Measurements from ENCODE around the gene SEL1L2.

SEL1L2 gene

DNA sequence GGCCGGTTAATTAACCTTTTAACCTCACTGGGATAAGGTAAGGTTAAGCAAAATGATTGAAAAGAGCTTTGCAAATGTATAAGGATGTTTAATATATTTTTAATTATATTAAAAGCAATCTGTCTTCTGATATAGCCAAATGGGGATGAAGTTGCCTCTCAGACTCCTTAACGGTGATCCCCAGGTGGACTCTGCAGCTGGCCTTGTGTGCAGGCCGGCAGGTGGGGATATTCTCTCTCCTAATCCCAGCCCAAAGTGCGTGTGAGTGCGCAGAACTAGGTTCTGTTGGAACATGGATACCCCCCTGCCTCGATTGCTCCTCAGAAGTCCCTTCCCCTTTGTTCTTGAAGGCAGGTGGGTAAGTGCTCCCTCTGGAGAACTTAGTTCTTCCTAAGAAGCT, 105.6 kb downstream of the SEL1L2 start:
- DNase-seq (ENCODE audit: extremely low read depth, low read depth): no peak
- TF ChIP-seq, protein P1, sequence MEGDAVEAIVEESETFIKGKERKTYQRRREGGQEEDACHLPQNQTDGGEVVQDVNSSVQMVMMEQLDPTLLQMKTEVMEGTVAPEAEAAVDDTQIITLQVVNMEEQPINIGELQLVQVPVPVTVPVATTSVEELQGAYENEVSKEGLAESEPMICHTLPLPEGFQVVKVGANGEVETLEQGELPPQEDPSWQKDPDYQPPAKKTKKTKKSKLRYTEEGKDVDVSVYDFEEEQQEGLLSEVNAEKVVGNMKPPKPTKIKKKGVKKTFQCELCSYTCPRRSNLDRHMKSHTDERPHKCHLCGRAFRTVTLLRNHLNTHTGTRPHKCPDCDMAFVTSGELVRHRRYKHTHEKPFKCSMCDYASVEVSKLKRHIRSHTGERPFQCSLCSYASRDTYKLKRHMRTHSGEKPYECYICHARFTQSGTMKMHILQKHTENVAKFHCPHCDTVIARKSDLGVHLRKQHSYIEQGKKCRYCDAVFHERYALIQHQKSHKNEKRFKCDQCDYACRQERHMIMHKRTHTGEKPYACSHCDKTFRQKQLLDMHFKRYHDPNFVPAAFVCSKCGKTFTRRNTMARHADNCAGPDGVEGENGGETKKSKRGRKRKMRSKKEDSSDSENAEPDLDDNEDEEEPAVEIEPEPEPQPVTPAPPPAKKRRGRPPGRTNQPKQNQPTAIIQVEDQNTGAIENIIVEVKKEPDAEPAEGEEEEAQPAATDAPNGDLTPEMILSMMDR (IDR thresholded peaks at IDR 0.05; ENCODE audit: low read depth, low read length): no peak

DNA sequence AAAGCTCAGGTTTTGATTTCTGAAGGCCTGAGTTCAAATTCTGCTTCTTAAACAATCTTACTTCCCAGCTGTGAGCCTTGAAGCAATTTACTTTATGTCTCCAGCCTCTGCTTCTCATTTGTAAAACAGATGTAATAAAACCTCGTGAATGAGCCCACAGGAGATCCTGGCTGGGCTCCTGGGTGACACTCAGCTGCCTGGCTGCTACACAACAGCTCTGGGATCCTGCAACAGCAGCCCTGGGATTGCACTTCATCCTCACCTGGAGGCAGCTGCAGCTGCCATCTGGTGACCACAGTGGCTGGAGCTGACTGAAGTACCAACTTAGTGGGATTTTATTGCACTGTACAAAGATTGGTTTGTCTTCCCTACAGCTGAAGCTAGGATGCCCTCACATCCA, 107.0 kb downstream of the SEL1L2 start:
- TF ChIP-seq, protein P1 (IDR thresholded peaks at IDR 0.05; ENCODE audit: low read depth, low read length): no peak
- no peak for DNase-seq (ENCODE audit: extremely low read depth, low read depth)

DNA sequence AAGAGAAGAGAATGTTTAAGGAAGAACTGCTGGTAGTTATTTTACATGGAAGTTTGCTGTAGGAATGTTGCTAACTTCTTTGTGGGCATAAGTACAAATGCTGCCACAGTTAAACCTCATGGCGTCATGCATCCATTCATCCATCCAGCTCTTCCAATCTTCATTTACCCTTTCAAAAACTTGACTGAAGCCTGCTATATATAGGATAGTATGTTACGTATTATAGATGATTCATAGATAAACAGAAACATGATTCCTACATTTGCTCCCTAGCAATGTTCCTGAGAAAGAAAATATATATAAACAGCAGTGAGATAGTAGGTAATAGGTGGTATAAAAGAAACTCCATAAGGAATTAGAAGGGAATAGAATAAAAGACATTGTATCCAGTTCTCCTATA, 111.8 kb downstream of the SEL1L2 start:
- TF ChIP-seq, protein P1 (IDR thresholded peaks at IDR 0.05; ENCODE audit: low read depth, low read length): no peak
- DNase-seq (ENCODE audit: extremely low read depth, low read depth): no peak

DNA sequence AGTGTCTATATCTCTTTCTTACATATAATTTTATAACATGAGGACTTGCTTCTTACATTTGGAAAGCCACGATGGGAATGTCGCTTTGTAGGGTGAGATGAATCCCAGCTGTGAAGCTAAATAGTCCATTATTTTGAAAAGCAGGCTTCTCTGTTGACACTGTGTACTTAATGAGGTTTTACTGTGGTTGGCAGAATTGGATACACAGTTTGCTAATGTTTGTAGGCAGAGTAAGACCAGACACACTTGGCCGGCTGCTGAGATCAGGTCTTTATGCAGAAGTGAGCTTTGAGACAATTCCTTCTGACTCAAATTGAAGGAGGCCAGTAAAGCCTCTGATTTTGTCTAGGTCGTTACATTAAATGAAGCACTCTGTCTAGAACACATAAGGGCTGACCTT, 112.6 kb downstream of the SEL1L2 start:
- TF ChIP-seq, protein P1 (IDR thresholded peaks at IDR 0.05; ENCODE audit: low read depth, low read length): no peak
- no peak for DNase-seq (ENCODE audit: extremely low read depth, low read depth)

DNA sequence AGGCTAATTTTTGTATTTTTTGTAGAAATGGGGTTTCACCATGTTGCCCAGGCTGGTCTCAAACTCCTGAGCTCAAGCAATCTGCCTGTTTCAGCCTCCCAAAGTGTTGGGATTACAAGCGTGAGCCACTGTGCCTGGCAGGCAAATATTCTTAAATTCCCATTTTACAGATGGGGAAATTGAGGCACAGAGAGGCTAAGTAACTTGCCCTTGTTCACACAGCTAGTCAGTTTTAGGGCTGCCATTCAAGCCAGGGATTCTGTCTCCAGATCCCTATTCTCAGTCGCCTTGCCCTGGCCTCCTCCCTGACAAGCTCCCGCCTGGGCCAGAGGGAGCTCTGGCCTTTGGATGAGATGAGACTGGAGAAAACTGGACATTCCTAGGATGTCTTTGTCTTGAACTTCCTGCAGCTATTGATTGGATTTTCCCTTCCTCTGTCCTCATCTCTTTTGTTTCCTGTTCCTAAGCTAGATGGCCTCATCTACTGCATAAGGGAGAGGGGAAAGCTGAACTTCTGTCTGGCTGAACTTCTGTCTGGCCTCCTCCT, 115.1 kb downstream of the SEL1L2 start:
- no peak for DNase-seq (ENCODE audit: extremely low read depth, low read depth)
- TF ChIP-seq, protein P1 (IDR thresholded peaks at IDR 0.05; ENCODE audit: low read depth, low read length): no peak

DNA sequence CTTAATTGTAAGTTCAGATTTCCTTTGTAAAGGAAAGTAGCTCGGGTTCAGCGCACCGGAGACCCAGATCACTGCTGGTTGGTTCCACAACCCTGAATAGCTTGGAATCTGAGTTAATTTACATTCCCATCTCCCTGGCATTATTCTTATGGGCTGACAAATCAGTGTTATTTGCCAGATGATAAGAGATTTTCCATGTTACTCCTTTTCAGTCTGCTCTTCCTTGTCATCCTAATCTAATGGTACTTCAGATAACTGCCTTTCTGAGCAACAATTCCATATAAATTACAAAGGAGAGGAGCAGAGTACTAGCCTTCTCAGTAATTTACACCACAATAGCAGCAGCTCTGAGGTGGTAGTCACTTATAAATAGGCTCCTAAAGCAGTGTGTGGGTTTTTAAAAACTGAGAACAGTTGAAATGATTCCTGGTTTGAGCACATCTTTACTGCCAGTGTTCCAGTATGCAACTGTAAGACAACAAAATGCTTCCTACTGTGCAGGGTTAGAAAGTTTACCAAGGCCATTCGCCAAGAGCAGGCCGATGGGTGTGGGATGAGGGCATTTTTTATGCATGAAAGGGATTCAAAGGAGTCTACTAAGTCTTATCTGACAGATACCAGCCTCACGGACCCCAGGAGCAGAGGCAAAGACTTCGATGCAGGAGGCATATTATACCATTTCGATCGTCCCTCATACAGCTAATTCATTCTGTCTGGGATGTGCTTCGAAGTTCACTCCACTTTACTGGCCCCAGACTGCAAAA, 115.8 kb downstream of the SEL1L2 start:
- TF ChIP-seq, protein P1 (IDR thresholded peaks at IDR 0.05; ENCODE audit: low read depth, low read length): no peak
- no peak for DNase-seq (ENCODE audit: extremely low read depth, low read depth)

DNA sequence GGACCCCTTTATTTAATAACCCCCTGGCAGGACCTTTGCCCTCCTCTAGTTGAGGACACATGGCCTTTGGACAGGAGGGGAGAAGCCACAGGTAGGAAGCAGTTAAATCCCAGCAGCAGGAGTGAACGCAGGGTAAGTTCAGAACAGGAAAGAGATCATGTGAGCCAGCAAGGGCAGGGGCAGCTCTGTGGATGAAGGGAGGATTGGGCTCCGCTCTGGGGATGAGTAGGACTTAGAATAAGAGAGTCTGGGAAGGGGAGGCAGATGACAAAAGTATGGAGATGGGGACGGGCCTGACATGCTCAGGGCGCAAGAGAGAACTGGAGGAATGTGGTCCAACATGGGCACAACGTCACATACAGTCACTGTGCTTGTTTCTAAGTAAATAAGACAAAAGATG, 116.6 kb downstream of the SEL1L2 start:
- TF ChIP-seq, protein P1 (IDR thresholded peaks at IDR 0.05; ENCODE audit: low read depth, low read length): no peak
- no peak for DNase-seq (ENCODE audit: extremely low read depth, low read depth)

All from AG09319 (cell line).